ENCODE data around the gene ZFP30. TPM values are rescaled to one million over a fixed set of nuclear protein-coding genes. Genes with fewer than 3 reads are reported as not detected.
"Not testable (repeated sequence)": the region's sequence is repeated elsewhere in the genome, so short reads cannot be mapped to it uniquely, and the experiment has no call there.

The ZFP30 gene
- 25.0 TPM for total RNA-seq
- polyA plus RNA-seq (ENCODE audit: insufficient read depth in 1 of 8, insufficient read length in 8 of 8, low replicate concordance in 1 of 8) = 10 to 100 TPM in 7 of 8 donors, 1 to 10 TPM in 1; 8.4 to 14.3 (median 12.5) TPM
- long read RNA-seq, donor 1 = 0 reads
- long read RNA-seq, donor 2 = 0 reads
- long read RNA-seq, donor 3 = 0 reads
- long read RNA-seq, donor 4 = 0 reads
- long read RNA-seq, donor 5 = 0 reads
- long read RNA-seq, donor 6 = 0 reads
- long read RNA-seq, donor 7 = 0 reads
- long read RNA-seq, donor 8 = 0 reads
- long read RNA-seq, donor 9 = 0 reads
- long read RNA-seq, donor 10, partial matches to known transcripts = 6 of 6 reads
- long read RNA-seq, donor 10, other reads (novel, unspliced or antisense) = 0 of 6 reads
- long read RNA-seq, donor 11 = 0 reads

DNA sequence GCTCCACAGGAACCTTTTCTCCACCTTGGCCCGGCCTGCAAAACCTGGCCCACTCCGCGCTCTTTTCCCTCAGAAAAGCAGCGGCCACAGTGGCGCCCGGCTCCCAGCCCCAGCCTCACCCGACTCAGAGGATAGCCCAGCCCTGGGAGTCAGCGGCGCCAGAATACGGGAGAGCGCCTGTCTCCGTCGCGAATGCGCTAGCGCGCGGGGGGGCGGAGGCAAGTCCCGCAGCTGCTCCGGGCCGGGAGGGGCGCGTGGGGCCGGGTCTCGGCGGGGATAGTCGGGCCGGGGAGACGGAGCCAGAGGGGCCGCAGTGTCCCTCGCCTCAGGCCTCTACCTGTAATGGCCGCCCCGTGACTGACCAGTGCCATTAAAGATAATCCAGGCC is at the start of gene ZFP30:
Gene ZFP30 (minus strand): TSS at position 165 of the 388 bp plus-strand sequence. CDS start 7,643 bp downstream, outside the sequence.
- H3K4me3 ChIP-seq (ENCODE audit: low read length) = peak within 1 kb of the TSS; percentile 90
- under 1% methylated on average over 33 of the region's 34 CpGs for WGBS (ENCODE audit: insufficient coverage)
- peak; percentile 97 for DNase-seq
- H3K4me1 ChIP-seq (ENCODE audit: control insufficient read depth, insufficient read depth, low read length) = peaks cover 5% of the 10 kb centered on the region
- no peaks in the 10 kb centered on the region for H3K27me3 ChIP-seq (ENCODE audit: control insufficient read depth, insufficient read depth, low read length)
- no peaks in the 10 kb centered on the region for H3K36me3 ChIP-seq (ENCODE audit: control insufficient read depth, insufficient read depth, low read length)
- no peaks in the 10 kb centered on the region for H3K9me3 ChIP-seq (replicated peaks; ENCODE audit: control insufficient read depth, low read depth, low read length)
- peak within 1 kb of the TSS; percentile 95 for H3K27ac ChIP-seq (ENCODE audit: low read length)

DNA sequence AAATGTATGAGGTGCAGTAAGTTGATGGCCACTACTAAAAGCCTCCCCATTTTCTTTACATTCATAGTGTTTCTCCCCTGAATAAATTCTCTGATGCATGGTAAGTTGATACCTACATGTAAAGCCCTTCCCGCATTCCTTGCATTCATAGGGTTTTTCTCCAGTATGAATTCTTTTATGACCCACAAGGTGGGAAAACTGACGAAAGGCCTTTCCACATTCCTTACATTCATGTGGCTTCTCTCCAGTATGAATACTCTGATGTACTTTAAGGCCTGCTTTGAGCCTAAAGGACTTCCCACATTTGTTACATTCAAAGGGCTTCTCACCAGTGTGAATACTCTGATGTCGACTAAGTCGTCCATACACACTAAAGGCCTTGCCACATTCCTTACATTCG is 43.8 kb upstream of the ZFP30 start:
- no peaks in the 10 kb centered on the region for H3K4me1 ChIP-seq (ENCODE audit: control insufficient read depth, insufficient read depth, low read length)
- H3K36me3 ChIP-seq (ENCODE audit: control insufficient read depth, insufficient read depth, low read length) = peaks cover 19% of the 10 kb centered on the region
- 50% methylated on average over 1 of the region's 5 CpGs for WGBS (ENCODE audit: insufficient coverage)
- H3K27me3 ChIP-seq (ENCODE audit: control insufficient read depth, insufficient read depth, low read length) = no peaks in the 10 kb centered on the region
- no peak overlapping the region for H3K4me3 ChIP-seq (ENCODE audit: low read length)
- no peak for DNase-seq
- no peak overlapping the region for H3K27ac ChIP-seq (ENCODE audit: low read length)
- H3K9me3 ChIP-seq (replicated peaks; ENCODE audit: control insufficient read depth, low read depth, low read length) = no peaks in the 10 kb centered on the region

DNA sequence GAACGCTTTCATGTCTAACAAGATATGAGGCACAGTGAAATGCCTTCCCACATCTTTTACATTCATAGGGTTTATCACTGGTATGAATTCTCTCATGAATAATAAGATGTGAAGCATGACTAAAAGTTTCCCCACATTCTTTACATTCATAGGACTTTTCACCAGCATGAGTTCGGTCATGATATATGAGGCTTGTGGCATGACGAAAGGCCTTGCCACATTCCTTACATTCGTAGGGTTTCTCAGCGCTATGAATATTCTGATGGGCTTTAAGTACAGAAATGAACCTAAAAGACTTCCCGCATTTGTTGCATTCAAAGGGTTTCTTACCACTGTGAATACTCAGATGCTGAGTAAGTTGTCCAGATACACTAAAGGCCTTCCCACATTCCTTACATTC is 43.0 kb upstream of the ZFP30 start:
- peak; percentile 33 for DNase-seq
- Histone ChIP-seq H3K36me3 (ENCODE audit: control insufficient read depth, insufficient read depth, low read length) (peaks cover 19% of the 10 kb centered on the region), H3K4me3 (ENCODE audit: low read length) (no peak overlapping the region), H3K4me1 (ENCODE audit: control insufficient read depth, insufficient read depth, low read length) (no peaks in the 10 kb centered on the region), H3K27me3 (ENCODE audit: control insufficient read depth, insufficient read depth, low read length) (no peaks in the 10 kb centered on the region), H3K9me3 (replicated peaks; ENCODE audit: control insufficient read depth, low read depth, low read length) (no peaks in the 10 kb centered on the region), H3K27ac (ENCODE audit: low read length) (no peak overlapping the region)
- 90% methylated on average over 2 of the region's 6 CpGs for WGBS (ENCODE audit: insufficient coverage)

DNA sequence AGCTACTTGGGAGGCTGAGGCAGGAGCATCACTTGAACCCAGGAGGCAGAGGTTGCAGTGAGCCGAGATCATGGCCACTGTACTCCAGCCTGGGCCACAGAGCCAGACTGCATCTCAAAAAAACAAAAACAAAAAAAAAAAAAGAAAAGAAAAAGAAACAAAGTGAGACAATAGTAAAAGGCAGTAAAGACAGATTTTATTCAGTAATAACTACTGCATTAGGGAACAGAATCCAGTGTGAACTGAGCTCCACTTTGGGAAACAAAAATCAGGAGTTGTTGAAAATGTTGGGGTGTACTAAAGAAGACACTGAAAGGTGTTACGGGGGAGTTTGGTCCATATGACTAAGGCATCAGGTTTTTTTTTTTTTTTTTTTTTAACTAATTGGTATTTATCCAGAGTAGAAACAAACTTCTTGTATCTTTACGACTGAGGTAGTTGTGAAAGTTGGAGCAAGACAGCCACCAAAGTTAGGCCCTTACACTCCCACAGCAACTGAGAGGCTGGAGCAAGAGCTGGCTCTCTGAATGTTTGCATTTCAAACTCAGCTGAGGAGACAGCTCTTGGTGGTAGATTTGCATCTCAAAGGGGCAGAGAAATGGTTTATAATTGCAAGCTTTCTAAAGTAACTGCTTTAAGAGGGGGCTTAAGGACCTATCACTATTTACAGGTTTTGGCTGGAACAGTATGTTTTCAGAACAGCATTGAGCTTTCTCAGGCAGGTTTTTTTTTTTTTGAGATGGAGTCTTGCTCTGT is 40.1 kb upstream of the ZFP30 start:
- Histone ChIP-seq H3K9me3 (replicated peaks; ENCODE audit: control insufficient read depth, low read depth, low read length) (no peaks in the 10 kb centered on the region), H3K27me3 (ENCODE audit: control insufficient read depth, insufficient read depth, low read length) (no peaks in the 10 kb centered on the region), H3K27ac (ENCODE audit: low read length) (no peak overlapping the region), H3K36me3 (ENCODE audit: control insufficient read depth, insufficient read depth, low read length) (peaks cover 19% of the 10 kb centered on the region), H3K4me3 (ENCODE audit: low read length) (no peak overlapping the region), H3K4me1 (ENCODE audit: control insufficient read depth, insufficient read depth, low read length) (no peaks in the 10 kb centered on the region)
- DNase-seq = no peak
- no CpG with 5 or more reads among the region's 3 CpGs for WGBS (ENCODE audit: insufficient coverage)

DNA sequence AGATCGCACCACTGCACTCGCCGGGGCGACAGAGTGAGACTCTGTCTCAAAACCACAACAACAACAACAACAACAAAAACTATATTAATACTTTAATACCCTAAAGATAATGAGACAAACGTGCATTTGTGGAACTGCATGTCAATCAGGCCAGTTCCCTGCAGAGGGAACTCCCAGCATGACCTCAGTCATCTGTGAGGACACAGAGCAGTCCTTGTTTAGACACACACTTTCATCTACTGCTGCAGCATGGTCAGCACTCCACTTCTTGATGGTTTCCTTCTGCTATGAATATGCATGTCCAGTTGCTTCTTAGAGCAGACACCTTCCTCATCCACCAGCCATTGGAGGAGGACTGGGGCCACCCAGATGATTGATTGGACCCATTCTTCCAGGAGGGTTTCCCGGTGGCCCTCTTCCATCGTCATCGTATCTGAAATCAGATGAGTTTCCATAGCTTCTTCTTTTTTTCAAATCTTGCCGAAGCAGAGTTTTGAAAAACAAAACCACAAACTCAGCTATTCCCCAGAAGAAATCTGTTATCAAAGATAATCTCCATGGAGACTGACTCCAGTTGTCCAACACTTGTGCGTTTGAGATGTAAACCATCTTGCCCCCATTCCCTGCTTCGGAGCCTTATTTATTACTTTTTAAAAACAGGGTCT is 37.8 kb upstream of the ZFP30 start:
- Histone ChIP-seq H3K27me3 (ENCODE audit: control insufficient read depth, insufficient read depth, low read length) (no peaks in the 10 kb centered on the region), H3K36me3 (ENCODE audit: control insufficient read depth, insufficient read depth, low read length) (peaks cover 8% of the 10 kb centered on the region), H3K27ac (ENCODE audit: low read length) (no peak overlapping the region), H3K9me3 (replicated peaks; ENCODE audit: control insufficient read depth, low read depth, low read length) (no peaks in the 10 kb centered on the region), H3K4me3 (ENCODE audit: low read length) (no peak overlapping the region), H3K4me1 (ENCODE audit: control insufficient read depth, insufficient read depth, low read length) (no peaks in the 10 kb centered on the region)
- 67% methylated on average over 6 of the region's 11 CpGs for WGBS (ENCODE audit: insufficient coverage)
- no peak for DNase-seq

DNA sequence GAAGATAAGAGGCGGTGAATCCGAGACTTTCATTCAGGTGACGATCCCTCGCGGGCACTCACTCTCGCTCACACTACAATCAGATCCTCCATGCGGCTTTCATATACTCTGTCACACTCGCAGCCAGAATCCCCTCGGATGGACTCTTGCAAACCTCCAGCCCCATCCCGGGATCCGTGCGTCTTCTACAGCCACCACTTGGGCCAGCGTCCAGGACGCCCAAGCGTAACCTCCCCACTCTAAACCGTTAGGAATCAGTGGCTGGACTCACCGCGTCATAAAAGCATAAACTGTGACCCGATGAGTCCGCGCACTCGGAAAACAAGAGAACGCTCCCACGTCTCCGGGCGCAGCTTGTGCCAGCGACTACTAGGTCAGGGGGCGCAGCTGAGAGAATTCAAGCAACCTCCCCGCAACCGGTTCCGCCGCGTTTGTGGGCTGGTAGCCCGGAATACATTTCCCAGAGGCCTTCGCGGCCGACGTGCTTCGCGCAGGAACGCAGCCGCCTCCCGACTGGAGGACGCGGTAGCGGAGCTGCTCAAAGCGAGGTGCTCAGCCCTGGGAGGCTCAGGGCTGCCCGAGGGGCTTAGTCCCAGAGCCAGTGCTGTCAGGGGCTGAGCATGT is 36.7 kb upstream of the ZFP30 start:
- peak; percentile 94 for DNase-seq
- 0% methylated on average over 45 of the region's 48 CpGs for WGBS (ENCODE audit: insufficient coverage)
- Histone ChIP-seq H3K4me3 (ENCODE audit: low read length) (peak overlapping the region; percentile 72), H3K4me1 (ENCODE audit: control insufficient read depth, insufficient read depth, low read length) (no peaks in the 10 kb centered on the region), H3K27me3 (ENCODE audit: control insufficient read depth, insufficient read depth, low read length) (no peaks in the 10 kb centered on the region), H3K27ac (ENCODE audit: low read length) (peak overlapping the region; percentile 88), H3K9me3 (replicated peaks; ENCODE audit: control insufficient read depth, low read depth, low read length) (no peaks in the 10 kb centered on the region), H3K36me3 (ENCODE audit: control insufficient read depth, insufficient read depth, low read length) (peaks cover 7% of the 10 kb centered on the region)

DNA sequence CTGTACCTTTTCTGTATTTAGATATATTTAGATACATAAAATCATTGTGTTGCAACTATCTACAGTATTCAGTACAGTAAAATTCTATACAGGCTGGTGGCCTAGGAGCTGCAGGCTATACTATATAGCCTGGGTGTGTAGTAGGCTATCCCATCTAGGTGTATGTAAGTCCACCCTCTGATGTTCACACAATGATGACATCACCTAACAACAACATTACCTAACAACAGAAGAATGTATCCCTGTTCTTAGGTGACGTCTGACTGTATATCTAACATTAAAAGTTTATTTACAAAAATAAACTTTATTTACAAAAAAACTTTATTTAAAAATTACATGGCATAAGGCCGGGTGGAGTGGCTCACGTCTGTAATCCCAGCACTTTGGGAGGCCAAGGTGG is 28.3 kb upstream of the ZFP30 start:
- H3K9me3 ChIP-seq (replicated peaks; ENCODE audit: control insufficient read depth, low read depth, low read length) = peaks cover 4% of the 10 kb centered on the region
- no peaks in the 10 kb centered on the region for H3K27me3 ChIP-seq (ENCODE audit: control insufficient read depth, insufficient read depth, low read length)
- H3K27ac ChIP-seq (ENCODE audit: low read length) = no peak overlapping the region
- no peak for DNase-seq
- no peak overlapping the region for H3K4me3 ChIP-seq (ENCODE audit: low read length)
- H3K4me1 ChIP-seq (ENCODE audit: control insufficient read depth, insufficient read depth, low read length) = no peaks in the 10 kb centered on the region
- H3K36me3 ChIP-seq (ENCODE audit: control insufficient read depth, insufficient read depth, low read length) = no peaks in the 10 kb centered on the region
- no CpG with 5 or more reads among the region's 3 CpGs for WGBS (ENCODE audit: insufficient coverage)

DNA sequence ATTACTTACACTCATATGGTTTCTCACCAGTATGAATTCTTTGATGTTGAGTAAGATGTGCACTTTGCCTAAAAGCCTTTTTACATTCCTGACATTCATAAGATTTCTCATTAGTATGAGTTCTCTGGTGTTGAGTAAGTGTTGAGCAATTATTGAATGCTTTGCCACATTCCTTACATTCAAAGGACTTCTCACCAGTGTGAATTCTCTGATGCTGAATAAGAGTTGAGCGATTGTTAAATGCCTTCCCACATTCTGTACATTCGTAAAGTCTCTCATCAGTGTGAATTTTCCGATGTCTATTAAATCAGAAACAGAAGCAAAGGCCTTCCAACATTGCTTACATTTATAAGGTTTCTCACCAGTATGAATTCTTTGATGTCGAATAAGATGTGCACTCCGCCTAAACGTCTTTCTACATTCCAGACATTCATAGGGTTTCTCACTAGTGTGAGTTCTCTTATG is 14.2 kb upstream of the ZFP30 start:
- no peak for DNase-seq
- H3K36me3 ChIP-seq (ENCODE audit: control insufficient read depth, insufficient read depth, low read length) = no peaks in the 10 kb centered on the region
- H3K27ac ChIP-seq (ENCODE audit: low read length) = no peak overlapping the region
- 100% methylated on average over 2 of the region's 6 CpGs for WGBS (ENCODE audit: insufficient coverage)
- H3K4me1 ChIP-seq (ENCODE audit: control insufficient read depth, insufficient read depth, low read length) = no peaks in the 10 kb centered on the region
- H3K4me3 ChIP-seq (ENCODE audit: low read length) = no peak overlapping the region
- no peaks in the 10 kb centered on the region for H3K27me3 ChIP-seq (ENCODE audit: control insufficient read depth, insufficient read depth, low read length)
- peaks cover 43% of the 10 kb centered on the region for H3K9me3 ChIP-seq (replicated peaks; ENCODE audit: control insufficient read depth, low read depth, low read length)

DNA sequence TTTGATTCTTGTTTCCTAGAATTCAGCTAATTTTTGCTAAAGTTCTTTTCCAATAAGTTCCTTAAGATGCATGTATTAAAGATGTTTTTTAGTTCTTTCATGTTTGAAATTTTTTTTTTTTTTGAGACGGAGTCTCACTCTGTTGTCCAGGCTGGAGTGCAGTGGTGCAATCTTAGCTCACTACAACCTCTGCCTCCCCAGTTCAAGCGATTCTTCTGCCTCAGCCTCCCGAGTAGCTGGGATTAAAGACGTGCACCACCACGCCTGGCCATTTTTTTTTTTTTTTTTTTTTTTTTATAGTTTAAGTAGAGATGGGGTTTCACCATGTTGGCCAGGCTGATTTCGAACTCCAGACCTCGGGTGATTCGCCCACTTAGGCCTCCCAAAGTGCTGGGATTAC is 1.9 kb upstream of the ZFP30 start:
- H3K27ac ChIP-seq (ENCODE audit: low read length); H3K4me1 ChIP-seq (ENCODE audit: control insufficient read depth, insufficient read depth, low read length); H3K27me3 ChIP-seq (ENCODE audit: control insufficient read depth, insufficient read depth, low read length); H3K4me3 ChIP-seq (ENCODE audit: low read length); DNase-seq; H3K9me3 ChIP-seq (replicated peaks; ENCODE audit: control insufficient read depth, low read depth, low read length); H3K36me3 ChIP-seq (ENCODE audit: control insufficient read depth, insufficient read depth, low read length): not testable (repeated sequence)
- WGBS (ENCODE audit: insufficient coverage) = no CpG with 5 or more reads among the region's 8 CpGs
